A549 (cell line): Measurements from ENCODE around the gene ERVW-1. TPM values are rescaled to one million over a fixed set of nuclear protein-coding genes. Genes with fewer than 3 reads are reported as not detected.

Source experiments
- ATAC-seq, 2 experiments: fragments of 200-7000 bp in 1 of 2; fragments of >200 bp in 1 of 2; cut with Nextera tagmentation in 1 of 2; cut with Tn5 transposase in 1 of 2; 3 replicates each; pipeline versions ENCODE4 v1.8.0 to v1.9.1; 2018 to 2020; ENCODE audit warnings: mild to moderate bottlenecking in 1 of 2, moderate library complexity in 1 of 2
- CTCF ChIA-PET: fragments of 300-600 bp; sonication (Branson Sonifier 250); formaldehyde crosslinking; extraction: SDS; loops from one replicate; lab custom pipeline; 2021; ENCODE audit warnings: antibody characterized with exemption, inconsistent platforms; lab: Yijun Ruan, JAX
- POLR2A ChIA-PET: fragments of 350-600 bp; formaldehyde crosslinking; extraction: SDS; loops from one replicate; lab custom pipeline; 2021; ENCODE audit warnings: antibody characterized with exemption, inconsistent platforms; lab: Yijun Ruan, JAX
- DNase-seq, 2 experiments: peaks; one replicate each; pipeline versions ENCODE4 v3.0.0 to v3.0.0-alpha.2; 2011 to 2016; ENCODE audit warnings: low read depth in 1 of 2, low spot score in 1 of 2
- FAIRE-seq: peaks from 2 replicates; lab custom pipeline; 2011; peaks lifted over from hg19 to GRCh38; lab: Jason Lieb, UNC
- H3K27ac ChIP-seq, 2 experiments: fragments of >200 bp; sonication (Bioruptor Twin); formaldehyde crosslinking; 3 replicates each; pipeline ENCODE4 v1.5.1; 2016 to 2017
- H3K4me1 ChIP-seq: fragments of >200 bp; sonication (Bioruptor Twin); formaldehyde crosslinking; 3 replicates; pipeline ENCODE4 v1.6.1; 2016
- H3K4me2 ChIP-seq: fragments of >200 bp; sonication (Bioruptor Twin); formaldehyde crosslinking; 3 replicates; pipeline ENCODE4 v1.6.1; 2016
- H3K4me3 ChIP-seq: fragments of >200 bp; sonication (Bioruptor Twin); formaldehyde crosslinking; 3 replicates; pipeline ENCODE4 v1.5.1; 2016
- H3K9me3 ChIP-seq: fragments of >200 bp; sonication (Bioruptor Twin); formaldehyde crosslinking; 3 replicates; pipeline ENCODE4 v1.6.1; 2016
- CEBPB ChIP-seq, 2 experiments: fragments of >200 bp in 1 of 2; sonication (Bioruptor Twin) in 1 of 2; formaldehyde crosslinking in 1 of 2; IDR thresholded peaks; 2 replicates each; pipeline ENCODE4 v1.6.1; 2012 to 2016
- CHD4 ChIP-seq: fragments of 200-600 bp; sonication (generic); IDR thresholded peaks from 2 replicates; pipeline ENCODE4 v1.6.1; 2016; ENCODE audit warnings: antibody characterized with exemption, mild to moderate bottlenecking, borderline replicate concordance
- E2F6 ChIP-seq: IDR thresholded peaks from 2 replicates; pipeline ENCODE4 v1.6.1; 2012; ENCODE audit warnings: low read depth, borderline replicate concordance
- ESRRA ChIP-seq: fragments of 150-350 bp; IDR thresholded peaks from 2 replicates; pipeline ENCODE4 v1.6.1; 2014; ENCODE audit warnings: mild to moderate bottlenecking, low read length, borderline replicate concordance
- GATA3 ChIP-seq: IDR thresholded peaks from 2 replicates; pipeline ENCODE4 v1.6.1; 2012; ENCODE audit warnings: borderline replicate concordance
- JUN ChIP-seq, 2 experiments: fragments of >200 bp; sonication (Bioruptor Twin); formaldehyde crosslinking; IDR thresholded peaks; 2 replicates in 1 of 2; 3 replicates in 1 of 2; pipeline ENCODE4 v1.6.1; 2016 to 2017
- PHF8 ChIP-seq: fragments of 200-600 bp; sonication (generic); IDR thresholded peaks from 2 replicates; pipeline ENCODE4 v1.6.1; 2016; ENCODE audit warnings: low read depth, mild to moderate bottlenecking, antibody characterized with exemption, moderate library complexity, borderline replicate concordance
- POLR2A ChIP-seq: IDR thresholded peaks from 2 replicates; pipeline ENCODE4 v1.6.1; 2012; ENCODE audit warnings: mild to moderate bottlenecking, low read length
- TFCP2L1 ChIP-seq: fragments of 250-450 bp; sonication (Bioruptor Pico); IDR thresholded peaks from 2 replicates; pipeline ENCODE4 v1.5.0; 2021; ENCODE audit warnings: mild to moderate bottlenecking
- TP53 ChIP-seq: fragments of 250-450 bp; sonication (Bioruptor Pico); IDR thresholded peaks from 2 replicates; pipeline ENCODE4 v1.5.0; 2021; ENCODE audit warnings: mild to moderate bottlenecking, moderate library complexity
- WGBS: methylation state at CpG from one replicate; pipeline ENCODE4 v1.1.6; 2017; ENCODE audit errors: missing lambda C conversion rate; 5-methylcytosine and 5-hydroxymethylcytosine counted together
- polyA plus RNA-seq, 4 experiments: library from polyadenylated mRNA; depleted of rRNA in 3 of 4; stranded (reverse); fragments of >200 nt; fragmentation: RNase III in 1 of 4; extraction: RNeasy Plus Mini Kit Qiagen cat#74134 plus additional on column Dnase treatment in 1 of 4; gene quantifications; 2 replicates in 3 of 4; 3 replicates in 1 of 4; pipeline ENCODE4 v1.2.3, GENCODE V29; 2011 to 2017
- TF ChIP-seq, protein P1 (sequence below): fragments of >200 bp; sonication (Bioruptor Twin); formaldehyde crosslinking; IDR thresholded peaks from 3 replicates; pipeline ENCODE4 v1.5.1; 2016
- TF ChIP-seq, protein P2 (sequence below): IDR thresholded peaks from 2 replicates; pipeline ENCODE4 v1.6.1; 2012
- TF ChIP-seq, protein P3 (sequence below): fragments of 450-650 bp; IDR thresholded peaks from 2 replicates; pipeline ENCODE4 v1.6.1; 2014; ENCODE audit warnings: antibody characterized with exemption
- TF ChIP-seq, protein P4 (sequence below): fragments of >200 bp; sonication (Bioruptor Twin); formaldehyde crosslinking; IDR thresholded peaks from 3 replicates; pipeline ENCODE4 v1.6.1; 2016
- TF ChIP-seq, protein P5 (sequence below): fragments of 250-450 bp; sonication (Bioruptor Pico); IDR thresholded peaks from 2 replicates; pipeline ENCODE4 v1.5.0; 2021; ENCODE audit warnings: mild to moderate bottlenecking, moderate library complexity, borderline replicate concordance

ERVW-1 gene
- polyA plus RNA-seq, 2 of the 4 experiments (the other 2 are of a cell fraction), result not detected

GRCh38 chr7:92448205-92448747 is 29.5 kb downstream of the ERVW-1 start:
- Histone ChIP-seq H3K4me2 (peak overlapping the region; percentile 93), H3K27ac (peak overlapping the region; percentile 98 to 100), H3K4me1 (peaks cover 15% of the 10 kb centered on the region), H3K9me3 (no peaks in the 10 kb centered on the region), H3K4me3 (peak overlapping the region; percentile 89)
- under 1% methylated on average over 11 of the region's 11 CpGs for WGBS
- ChIA-PET POLR2A (interaction anchor here (2.2 to 2.4 kb wide), 2 partner anchors 80 to 202 kb away, joined by 14 to 25 read pairs; partner anchors contain the start of genes ANKIB1, KRIT1, PEX1 and RBM48), CTCF (interaction anchor here (0.6 to 4.7 kb wide), 17 partner anchors 10 to 618 kb away, joined by 3 to 98 read pairs (median 8); partner anchors contain the start of gene LRRD1)
- TF ChIP-seq, protein P1, sequence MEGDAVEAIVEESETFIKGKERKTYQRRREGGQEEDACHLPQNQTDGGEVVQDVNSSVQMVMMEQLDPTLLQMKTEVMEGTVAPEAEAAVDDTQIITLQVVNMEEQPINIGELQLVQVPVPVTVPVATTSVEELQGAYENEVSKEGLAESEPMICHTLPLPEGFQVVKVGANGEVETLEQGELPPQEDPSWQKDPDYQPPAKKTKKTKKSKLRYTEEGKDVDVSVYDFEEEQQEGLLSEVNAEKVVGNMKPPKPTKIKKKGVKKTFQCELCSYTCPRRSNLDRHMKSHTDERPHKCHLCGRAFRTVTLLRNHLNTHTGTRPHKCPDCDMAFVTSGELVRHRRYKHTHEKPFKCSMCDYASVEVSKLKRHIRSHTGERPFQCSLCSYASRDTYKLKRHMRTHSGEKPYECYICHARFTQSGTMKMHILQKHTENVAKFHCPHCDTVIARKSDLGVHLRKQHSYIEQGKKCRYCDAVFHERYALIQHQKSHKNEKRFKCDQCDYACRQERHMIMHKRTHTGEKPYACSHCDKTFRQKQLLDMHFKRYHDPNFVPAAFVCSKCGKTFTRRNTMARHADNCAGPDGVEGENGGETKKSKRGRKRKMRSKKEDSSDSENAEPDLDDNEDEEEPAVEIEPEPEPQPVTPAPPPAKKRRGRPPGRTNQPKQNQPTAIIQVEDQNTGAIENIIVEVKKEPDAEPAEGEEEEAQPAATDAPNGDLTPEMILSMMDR, result peak; percentile 66
- TF ChIP-seq CEBPB (IDR thresholded peaks at IDR 0.05) (peak in 1 of 2 experiments; percentile 9; a peak in 1 of 4 replicates), CHD4 (no peak)
- FAIRE-seq (no peak), ATAC-seq (peak; percentile 60 to 67), DNase-seq (peak; percentile 42 to 82)

DNA sequence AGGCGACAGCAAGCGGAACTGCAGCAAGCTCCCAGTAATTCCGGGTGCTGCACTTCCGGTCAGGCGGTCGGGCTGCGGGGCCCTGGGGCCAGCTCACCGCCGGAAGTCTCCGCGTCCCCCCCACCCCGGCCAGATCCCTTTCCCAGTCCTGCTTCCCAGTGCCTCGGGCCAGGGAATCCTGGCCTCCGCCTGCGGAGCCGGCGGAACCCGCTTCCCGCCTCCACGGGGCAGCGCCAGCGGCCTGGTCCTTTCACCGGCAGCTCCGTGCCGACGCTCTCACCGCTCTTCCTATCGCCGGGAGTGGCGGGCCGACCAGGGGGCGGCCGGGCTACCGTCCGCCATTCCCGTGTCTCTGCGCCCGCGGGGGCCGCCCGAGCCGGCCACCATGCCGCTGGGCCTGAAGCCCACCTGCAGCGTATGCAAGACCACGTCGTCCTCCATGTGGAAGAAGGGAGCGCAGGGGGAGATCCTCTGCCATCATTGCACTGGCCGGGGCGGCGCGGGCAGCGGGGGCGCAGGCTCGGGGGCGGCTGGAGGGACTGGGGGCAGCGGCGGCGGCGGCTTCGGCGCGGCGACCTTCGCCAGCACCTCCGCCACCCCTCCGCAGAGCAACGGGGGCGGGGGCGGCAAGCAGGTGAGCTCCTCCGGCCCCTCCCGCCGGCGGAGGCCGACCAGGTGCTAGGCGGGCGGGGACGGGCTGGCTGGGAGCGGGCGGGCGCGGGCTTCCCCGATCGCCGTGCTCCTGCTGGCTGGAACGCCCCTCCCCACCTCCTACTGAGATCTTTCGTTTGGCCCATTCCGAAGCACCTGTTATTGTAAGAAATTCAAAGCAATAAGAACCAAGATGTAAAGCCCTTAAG is 30.2 kb downstream of the ERVW-1 start, which contains the start of gene GATAD1:
Gene GATAD1 (plus strand): TSS at position 138 of the 860 bp plus-strand sequence. CDS start 248 bp downstream, at position 386.
- peak; percentile 76 for TF ChIP-seq POLR2A
- 0 out of 2 replicates have a peak, but pooled peaks have one; percentile 57 for TF ChIP-seq TFCP2L1 (CRISPR knock-in tag)
- TF ChIP-seq, protein P2, sequence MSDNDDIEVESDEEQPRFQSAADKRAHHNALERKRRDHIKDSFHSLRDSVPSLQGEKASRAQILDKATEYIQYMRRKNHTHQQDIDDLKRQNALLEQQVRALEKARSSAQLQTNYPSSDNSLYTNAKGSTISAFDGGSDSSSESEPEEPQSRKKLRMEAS, result peak; percentile 54
- TF ChIP-seq, protein P3, sequence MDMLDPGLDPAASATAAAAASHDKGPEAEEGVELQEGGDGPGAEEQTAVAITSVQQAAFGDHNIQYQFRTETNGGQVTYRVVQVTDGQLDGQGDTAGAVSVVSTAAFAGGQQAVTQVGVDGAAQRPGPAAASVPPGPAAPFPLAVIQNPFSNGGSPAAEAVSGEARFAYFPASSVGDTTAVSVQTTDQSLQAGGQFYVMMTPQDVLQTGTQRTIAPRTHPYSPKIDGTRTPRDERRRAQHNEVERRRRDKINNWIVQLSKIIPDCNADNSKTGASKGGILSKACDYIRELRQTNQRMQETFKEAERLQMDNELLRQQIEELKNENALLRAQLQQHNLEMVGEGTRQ, result peak; percentile 52
- TF ChIP-seq GATA3, result no peak; the same call in 1 of the 2 replicates
- peak; percentile 91 for TF ChIP-seq PHF8
- TF ChIP-seq, protein P4, sequence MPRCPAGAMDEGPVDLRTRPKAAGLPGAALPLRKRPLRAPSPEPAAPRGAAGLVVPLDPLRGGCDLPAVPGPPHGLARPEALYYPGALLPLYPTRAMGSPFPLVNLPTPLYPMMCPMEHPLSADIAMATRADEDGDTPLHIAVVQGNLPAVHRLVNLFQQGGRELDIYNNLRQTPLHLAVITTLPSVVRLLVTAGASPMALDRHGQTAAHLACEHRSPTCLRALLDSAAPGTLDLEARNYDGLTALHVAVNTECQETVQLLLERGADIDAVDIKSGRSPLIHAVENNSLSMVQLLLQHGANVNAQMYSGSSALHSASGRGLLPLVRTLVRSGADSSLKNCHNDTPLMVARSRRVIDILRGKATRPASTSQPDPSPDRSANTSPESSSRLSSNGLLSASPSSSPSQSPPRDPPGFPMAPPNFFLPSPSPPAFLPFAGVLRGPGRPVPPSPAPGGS, result peak; percentile 88; the same call in 2 of the 3 replicates
- peak; percentile 82 to 88 for TF ChIP-seq JUN (IDR thresholded peaks at IDR 0.05)
- TF ChIP-seq ESRRA, result no peak
- 0 out of 2 replicates have a peak, but pooled peaks have one; percentile 30 for TF ChIP-seq TP53
- TF ChIP-seq, protein P5, sequence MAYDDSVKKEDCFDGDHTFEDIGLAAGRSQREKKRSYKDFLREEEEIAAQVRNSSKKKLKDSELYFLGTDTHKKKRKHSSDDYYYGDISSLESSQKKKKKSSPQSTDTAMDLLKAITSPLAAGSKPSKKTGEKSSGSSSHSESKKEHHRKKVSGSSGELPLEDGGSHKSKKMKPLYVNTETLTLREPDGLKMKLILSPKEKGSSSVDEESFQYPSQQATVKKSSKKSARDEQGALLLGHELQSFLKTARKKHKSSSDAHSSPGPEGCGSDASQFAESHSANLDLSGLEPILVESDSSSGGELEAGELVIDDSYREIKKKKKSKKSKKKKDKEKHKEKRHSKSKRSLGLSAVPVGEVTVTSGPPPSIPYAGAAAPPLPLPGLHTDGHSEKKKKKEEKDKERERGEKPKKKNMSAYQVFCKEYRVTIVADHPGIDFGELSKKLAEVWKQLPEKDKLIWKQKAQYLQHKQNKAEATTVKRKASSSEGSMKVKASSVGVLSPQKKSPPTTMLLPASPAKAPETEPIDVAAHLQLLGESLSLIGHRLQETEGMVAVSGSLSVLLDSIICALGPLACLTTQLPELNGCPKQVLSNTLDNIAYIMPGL (CRISPR knock-in tag), result peak; percentile 80; the same call in 1 of the 2 replicates
- TF ChIP-seq E2F6, result no peak
- TF ChIP-seq, all 56 proteins: peak for 9
- H3K9me3 ChIP-seq, result no peaks in the 10 kb centered on the region
- CTCF ChIA-PET, result interaction anchor here (0.7 to 4.7 kb wide), 39 partner anchors 10 to 1395 kb away, joined by 3 to 98 read pairs (median 4); partner anchors contain the start of genes ANKIB1, KRIT1, LRRD1 and MTERF1
- peak within 1 kb of the TSS; percentile 93 for H3K4me2 ChIP-seq
- ATAC-seq (peak; percentile 97 to 98), FAIRE-seq (no peak), DNase-seq (peak; percentile 92 to 94)
- POLR2A ChIA-PET, result interaction anchor here (0.6 to 2.4 kb wide), 11 partner anchors 11 to 618 kb away, joined by 3 to 25 read pairs (median 4); partner anchors contain the start of genes AKAP9, ANKIB1, CYP51A1 and KRIT1
- H3K4me1 ChIP-seq, result peaks cover 15% of the 10 kb centered on the region
- peak within 1 kb of the TSS; percentile 98 to 100 for H3K27ac ChIP-seq
- WGBS, result 3% methylated on average over 37 of the region's 87 CpGs
- peak within 1 kb of the TSS; percentile 89 for H3K4me3 ChIP-seq
